NCI-H1092 (cell line): ENCODE results near the gene GIT1.
A peak's percentile ranks its signal among the peaks of the same experiment; 100 is the strongest.
"Not testable (repeated sequence)": the region's sequence is repeated elsewhere in the genome, so short reads cannot be mapped to it uniquely, and the experiment has no call there.

Experiments
- DNase-seq: peaks from one replicate; lab custom pipeline; 2025; lab: John Stamatoyannopoulos, UW

Gene GIT1

GRCh38 chr17:29567554-29568330 lies 21.7 kb downstream of the GIT1 start:
- peak; percentile 16 for DNase-seq

DNA sequence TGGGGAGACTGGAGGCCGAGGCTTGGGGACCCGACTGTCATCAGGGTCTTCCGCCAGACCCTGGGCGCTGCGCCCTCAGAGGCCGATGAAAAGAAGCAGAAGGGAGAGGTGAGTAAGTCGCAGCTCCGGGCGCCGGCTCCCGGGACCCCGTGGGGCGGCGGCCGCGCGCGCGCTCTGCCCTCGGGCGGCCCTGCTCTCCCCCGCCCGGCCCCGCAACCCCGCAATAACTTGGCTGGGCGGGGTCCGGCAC lies 22.2 kb downstream of the GIT1 start:
- DNase-seq, result no peak

- peak; percentile 17 for DNase-seq
Observed at GRCh38 chr17:29566473-29567303, 22.8 kb downstream of the GIT1 start, which contains the start of gene ABHD15. Gene ABHD15, minus strand, starts transcription at chr17:29567037. Its CDS starts 71 bp downstream, at chr17:29566966.

GRCh38 chr17:29565643-29566472 lies 23.6 kb downstream of the GIT1 start:
- DNase-seq, result no peak

- DNase-seq, result no peak
Observed at GRCh38 chr17:29563816-29564215, 25.6 kb downstream of the GIT1 start.

DNA sequence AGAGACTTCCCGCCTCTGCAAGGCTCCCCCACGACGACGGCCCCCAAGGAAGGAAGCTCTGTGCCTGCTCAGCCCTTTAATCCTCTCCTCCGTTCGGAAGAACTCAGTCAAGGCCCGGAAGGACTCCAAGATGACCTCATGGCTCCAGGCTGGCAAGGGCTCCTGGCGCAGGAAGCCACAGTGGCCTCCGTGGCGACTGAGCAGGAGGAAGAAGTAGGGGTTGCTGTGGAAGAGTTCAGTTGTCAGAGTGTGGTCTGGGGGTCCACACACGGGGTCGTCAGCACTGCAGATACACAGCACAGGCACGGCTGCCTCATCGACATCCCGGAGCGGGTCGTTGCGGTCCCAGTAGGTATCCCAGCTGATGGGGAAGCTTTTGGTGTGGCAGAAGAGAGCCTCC lies 26.8 kb downstream of the GIT1 start:
- no peak for DNase-seq

GRCh38 chr17:29561554-29562517 lies 27.6 kb downstream of the GIT1 start:
- no peak for DNase-seq

- no peak for DNase-seq
Observed at GRCh38 chr17:29560316-29560715, 29.1 kb downstream of the GIT1 start.

GRCh38 chr17:29559640-29560039 lies 29.8 kb downstream of the GIT1 start:
- DNase-seq, result no peak

- not testable (repeated sequence) for DNase-seq
Observed at GRCh38 chr17:29558139-29558538, 31.3 kb downstream of the GIT1 start.

DNA sequence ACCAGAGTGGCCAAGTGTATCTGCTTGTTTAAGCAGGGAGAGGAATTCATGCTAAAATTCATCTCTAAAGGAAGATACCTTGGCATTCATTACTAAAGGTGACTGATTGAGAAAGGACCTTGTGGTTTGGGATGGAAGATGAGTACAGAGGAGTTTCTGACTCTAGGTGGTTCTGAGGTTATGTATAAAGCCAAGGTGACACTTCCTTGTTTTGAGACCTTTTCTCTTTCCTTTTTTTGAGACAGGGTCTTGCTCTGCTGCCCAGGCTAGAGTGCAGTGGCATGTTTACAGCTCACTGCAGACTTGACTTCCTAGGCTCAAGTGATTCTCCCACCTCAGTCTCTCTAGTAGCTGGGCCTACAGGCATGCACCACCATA lies 31.7 kb downstream of the GIT1 start:
- DNase-seq, result no peak

DNA sequence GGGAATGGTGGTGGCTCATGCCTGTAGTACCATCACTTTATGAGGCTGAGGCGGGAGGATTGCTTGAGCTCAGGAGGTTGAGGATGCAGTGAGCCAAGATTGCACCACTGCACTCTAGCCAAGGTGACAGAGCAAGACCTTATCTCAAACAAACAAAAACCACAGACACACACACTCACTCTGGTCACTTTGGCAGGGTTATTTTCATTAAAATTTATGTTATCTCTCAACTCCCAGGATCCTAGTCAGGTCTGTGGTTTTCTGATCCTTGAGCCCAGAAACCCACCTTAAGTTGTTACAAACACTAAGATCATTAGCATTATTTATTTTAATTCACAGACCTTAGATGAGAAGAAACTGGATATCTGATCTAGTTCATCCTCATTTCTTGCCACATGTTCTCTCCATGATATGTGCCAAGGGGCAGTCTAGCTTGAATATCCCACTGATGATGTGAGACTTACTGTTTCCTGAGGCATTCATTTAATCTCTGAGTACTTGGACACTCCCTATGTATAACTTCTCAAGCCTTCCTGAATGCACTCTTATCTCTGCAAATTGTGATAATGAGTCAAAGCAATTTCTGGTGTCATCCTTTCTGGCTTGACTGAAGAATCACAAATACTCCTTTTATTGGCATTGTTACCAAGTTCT lies 32.2 kb downstream of the GIT1 start:
- no peak for DNase-seq

DNA sequence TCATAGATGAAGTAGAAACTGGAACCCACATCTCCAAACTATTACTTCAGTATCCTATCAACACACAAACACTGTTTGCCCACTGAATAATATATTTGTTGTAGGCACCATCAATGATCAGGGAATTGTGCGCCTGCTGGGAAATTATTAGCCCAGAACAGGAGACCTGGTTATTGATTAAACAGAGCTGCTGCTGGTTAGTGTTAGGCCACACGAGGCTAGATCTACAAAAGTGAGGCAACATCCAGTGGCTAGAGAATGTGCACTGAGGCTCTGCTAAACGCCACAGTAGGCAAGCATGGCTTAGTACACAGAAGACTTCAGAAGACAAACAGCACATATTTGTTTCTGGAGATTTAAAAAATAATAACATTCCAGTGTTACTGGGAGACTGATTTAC lies 33.6 kb downstream of the GIT1 start:
- no peak for DNase-seq

GRCh38 chr17:29549177-29549923 lies 40.1 kb downstream of the GIT1 start:
- DNase-seq, result no peak

GRCh38 chr17:29546830-29547229 lies 42.6 kb downstream of the GIT1 start:
- DNase-seq, result no peak

DNA sequence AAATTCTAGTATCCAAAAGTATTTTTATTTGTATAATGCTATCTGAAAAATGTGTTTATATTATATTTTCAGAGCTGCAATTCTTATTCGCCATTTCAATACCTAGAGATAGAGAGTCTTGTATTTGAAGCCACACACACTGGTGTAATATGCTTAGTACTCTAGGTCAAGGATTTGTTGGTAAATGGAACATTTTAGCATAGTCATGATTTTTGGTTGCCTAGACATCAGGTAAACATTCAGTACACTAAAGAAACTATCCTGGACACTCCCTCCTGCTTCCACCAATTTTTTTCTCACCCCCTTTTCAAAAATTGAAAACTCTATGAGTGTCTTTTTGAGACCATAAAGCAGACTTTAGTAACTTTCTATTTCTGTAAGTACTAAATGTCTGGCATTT lies 43.4 kb downstream of the GIT1 start:
- DNase-seq, result no peak

DNA sequence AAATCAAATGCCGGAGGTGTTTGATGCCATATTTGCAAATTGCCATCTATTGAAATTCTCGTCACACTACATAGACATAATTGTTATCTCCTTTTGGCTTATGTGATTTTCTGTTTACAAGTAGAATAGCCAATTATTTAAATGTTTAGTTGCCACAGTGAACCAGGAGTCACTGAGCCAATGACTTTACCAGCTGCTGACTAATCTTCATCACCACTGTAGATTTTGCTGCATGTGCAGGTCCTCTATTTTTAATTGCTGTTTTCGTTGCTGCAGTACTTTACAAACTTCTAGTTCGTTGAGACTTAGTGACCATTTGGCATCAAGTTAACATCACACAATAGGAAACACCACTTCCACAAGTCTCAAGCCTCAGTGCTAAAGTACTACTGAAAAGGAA lies 45.4 kb downstream of the GIT1 start:
- no peak for DNase-seq

GRCh38 chr17:29533976-29534375 lies 55.5 kb downstream of the GIT1 start:
- no peak for DNase-seq

DNA sequence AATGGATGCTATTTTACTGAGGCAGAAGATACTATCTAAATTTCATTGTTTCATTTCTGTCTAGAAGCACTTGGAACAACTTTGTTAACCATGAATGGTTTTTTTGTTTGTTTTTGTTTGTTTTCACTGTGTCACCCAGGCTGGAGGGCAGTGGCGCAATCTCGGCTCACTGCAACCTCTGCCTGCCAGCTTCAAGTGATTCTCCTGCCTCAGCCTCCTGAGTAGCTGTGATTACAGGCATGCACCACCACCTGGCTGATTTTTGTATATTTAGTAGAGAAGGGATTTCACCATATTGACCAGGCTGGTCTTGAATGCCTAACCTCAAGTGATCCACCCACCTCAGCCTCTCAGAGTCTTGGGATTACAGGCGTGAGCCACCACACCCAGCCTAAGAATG lies 63.1 kb downstream of the GIT1 start:
- no peak for DNase-seq

DNA sequence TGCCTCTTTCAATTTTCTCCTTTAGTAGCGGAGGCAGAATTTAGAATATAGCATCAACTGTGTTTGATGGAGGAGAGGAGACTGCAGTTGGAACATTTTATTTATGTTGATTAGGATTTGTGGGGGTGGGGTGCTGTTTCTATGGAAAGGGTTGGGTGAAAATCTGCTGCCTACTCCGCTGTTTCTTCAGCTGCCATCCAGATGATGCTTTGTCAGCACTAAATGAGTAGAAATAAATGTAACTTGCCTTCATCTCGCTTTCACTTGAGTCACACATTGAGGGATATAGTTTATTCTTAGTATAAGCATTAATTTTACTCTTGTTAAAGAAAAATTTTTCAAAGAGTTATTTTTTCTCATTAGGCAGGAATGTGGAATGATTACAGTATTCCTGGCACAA lies 64.8 kb downstream of the GIT1 start:
- no peak for DNase-seq
